HepG2 (cell line): Measurements from ENCODE around the gene PIP5KL1. TPM values are rescaled to one million over a fixed set of nuclear protein-coding genes. Genes with fewer than 3 reads are reported as not detected.
A peak's percentile ranks its signal among the peaks of the same experiment; 100 is the strongest.

Experiments
- ATF4 ChIP-seq, 2 experiments: fragments of 450-650 bp in 1 of 2; sonication (generic) in 1 of 2; formaldehyde crosslinking; IDR thresholded peaks; 2 replicates each; pipeline versions ENCODE4 v1.5.0 to v1.8.0; 2020 to 2022; ENCODE audit warnings: mild to moderate bottlenecking in 1 of 2, missing genetic modification reagents in 1 of 2
- CEBPB ChIP-seq: IDR thresholded peaks from 2 replicates; pipeline ENCODE4 v1.6.1; 2011; ENCODE audit warnings: low read depth, low read length, improper control_type of control experiment, borderline replicate concordance
- CEBPG ChIP-seq: IDR thresholded peaks from 2 replicates; pipeline ENCODE4 v1.6.1; 2016
- HOXA5 ChIP-seq: sonication (generic); formaldehyde crosslinking; IDR thresholded peaks from 2 replicates; pipeline ENCODE4 v1.4.0; 2020; ENCODE audit warnings: missing genetic modification reagents
- HOXD1 ChIP-seq: sonication (generic); formaldehyde crosslinking; IDR thresholded peaks from 2 replicates; pipeline ENCODE4 v1.5.0; 2020; ENCODE audit warnings: missing genetic modification reagents
- MIER3 ChIP-seq: IDR thresholded peaks from 2 replicates; pipeline ENCODE4 v1.6.1; 2016; ENCODE audit warnings: missing compliant biosample characterization, borderline replicate concordance
- PLRG1 ChIP-seq: fragments of 450-650 bp; conservative IDR thresholded peaks from 2 replicates; pipeline ENCODE4 v1.6.1; 2016
- RARA ChIP-seq: IDR thresholded peaks from 2 replicates; pipeline ENCODE4 v1.6.1; 2016; ENCODE audit warnings: missing genetic modification reagents, missing compliant biosample characterization
- YEATS4 ChIP-seq: sonication (generic); formaldehyde crosslinking; IDR thresholded peaks from 2 replicates; pipeline ENCODE4 v1.4.0; 2020; ENCODE audit warnings: missing genetic modification reagents, borderline replicate concordance
- ZBTB42 ChIP-seq: sonication (generic); formaldehyde crosslinking; IDR thresholded peaks from 2 replicates; pipeline ENCODE4 v1.5.0; 2020; ENCODE audit warnings: mild to moderate bottlenecking, missing genetic modification reagents
- ZMYM3 ChIP-seq: sonication (generic); formaldehyde crosslinking; IDR thresholded peaks from 2 replicates; pipeline ENCODE4 v1.5.1; 2020; ENCODE audit warnings: mild to moderate bottlenecking, missing genetic modification reagents
- ZNF10 ChIP-seq: sonication (generic); formaldehyde crosslinking; IDR thresholded peaks from 2 replicates; pipeline ENCODE4 v1.4.0; 2020; ENCODE audit warnings: mild to moderate bottlenecking, low read depth, missing genetic modification reagents, borderline replicate concordance
- ZNF121 ChIP-seq: sonication (generic); formaldehyde crosslinking; IDR thresholded peaks from 2 replicates; pipeline ENCODE4 v1.5.0; 2020; ENCODE audit warnings: mild to moderate bottlenecking, missing genetic modification reagents
- ZNF282 ChIP-seq: fragments of 450-650 bp; IDR thresholded peaks from 2 replicates; pipeline ENCODE4 v1.6.1; 2018; ENCODE audit not compliant: partially characterized antibody
- ZNF597 ChIP-seq: sonication (generic); formaldehyde crosslinking; IDR thresholded peaks from 2 replicates; pipeline ENCODE4 v1.5.0; 2020; ENCODE audit warnings: missing genetic modification reagents
- ZNF652 ChIP-seq: IDR thresholded peaks from 2 replicates; pipeline ENCODE4 v1.6.1; 2016; ENCODE audit warnings: low read depth, borderline replicate concordance
- ZNF768 ChIP-seq: sonication (generic); formaldehyde crosslinking; IDR thresholded peaks from 2 replicates; pipeline ENCODE4 v1.4.0; 2020; ENCODE audit warnings: missing genetic modification reagents
- polyA plus RNA-seq, 8 experiments: library from polyadenylated mRNA; depleted of rRNA in 3 of 8; stranded (reverse) in 7 of 8; unstranded in 1 of 8; fragments of >200 nt; fragmentation: Illumina TruSeq in 4 of 8; extraction: Trizol in 4 of 8; gene quantifications; 2 replicates each; pipeline versions ENCODE4 v1.2.1 to v1.2.3, GENCODE V29; 2011 to 2016; ENCODE audit warnings: low read depth in 4 of 8, missing spikeins in 1 of 8, mixed read lengths in 1 of 8; ENCODE audit not compliant: insufficient read depth in 1 of 8
- total RNA-seq, 5 experiments: library from RNA; depleted of rRNA; stranded (reverse); fragments of >200 nt; fragmentation: Illumina TruSeq; extraction: Trizol; gene quantifications; 2 replicates each; pipeline ENCODE4 v1.2.3, GENCODE V29; 2016; ENCODE audit warnings: low read depth in 1 of 5
- TF ChIP-seq, protein P1 (sequence below): sonication (generic); formaldehyde crosslinking; IDR thresholded peaks from 2 replicates; pipeline ENCODE4 v1.4.0; 2020; ENCODE audit warnings: missing genetic modification reagents
- TF ChIP-seq, protein P2 (sequence below): sonication (generic); formaldehyde crosslinking; IDR thresholded peaks from 2 replicates; pipeline ENCODE4 v1.4.0; 2020; ENCODE audit warnings: mild to moderate bottlenecking, missing genetic modification reagents
- TF ChIP-seq, protein P3 (sequence below): sonication (generic); formaldehyde crosslinking; IDR thresholded peaks from 2 replicates; pipeline ENCODE4 v1.4.0; 2020; ENCODE audit warnings: missing genetic modification reagents
- TF ChIP-seq, protein P4 (sequence below): sonication (generic); formaldehyde crosslinking; IDR thresholded peaks from 2 replicates; pipeline ENCODE4 v1.4.0; 2020; ENCODE audit warnings: missing genetic modification reagents, borderline replicate concordance

The PIP5KL1 gene
- total and polyA plus RNA-seq, 2 of the 13 experiments (the other 11 are each of a cell fraction or from before 2014, with no cell fraction given) = 0.20 to 0.49 TPM

DNA sequence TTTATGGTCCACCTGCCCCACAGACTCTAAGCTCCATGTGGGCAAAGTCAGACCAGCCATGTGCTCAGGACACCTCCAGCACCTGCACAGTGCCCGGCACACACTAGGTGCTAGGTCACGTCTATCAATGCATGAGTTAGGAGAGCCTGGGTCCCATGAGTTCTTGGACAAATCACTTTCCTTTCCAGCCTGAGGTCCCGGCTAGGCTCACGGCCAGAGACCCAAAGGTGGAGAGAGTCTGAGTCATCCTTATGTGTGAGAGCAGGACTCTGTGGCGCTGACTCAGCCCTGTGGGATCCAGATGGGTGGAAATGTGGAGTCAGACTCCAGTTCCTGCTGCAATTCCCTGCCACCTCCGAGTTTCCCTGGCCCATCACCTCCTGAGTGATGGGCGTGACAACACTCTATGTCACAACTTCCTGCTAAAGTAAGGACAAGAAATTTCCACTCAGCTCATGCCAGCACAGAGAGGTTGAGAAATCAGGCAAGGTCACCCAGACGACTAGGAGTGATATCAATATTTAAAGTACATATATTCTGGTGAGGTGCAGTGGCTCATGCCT, 11.2 kb downstream of the PIP5KL1 start (continued):
- TF ChIP-seq, protein P1, sequence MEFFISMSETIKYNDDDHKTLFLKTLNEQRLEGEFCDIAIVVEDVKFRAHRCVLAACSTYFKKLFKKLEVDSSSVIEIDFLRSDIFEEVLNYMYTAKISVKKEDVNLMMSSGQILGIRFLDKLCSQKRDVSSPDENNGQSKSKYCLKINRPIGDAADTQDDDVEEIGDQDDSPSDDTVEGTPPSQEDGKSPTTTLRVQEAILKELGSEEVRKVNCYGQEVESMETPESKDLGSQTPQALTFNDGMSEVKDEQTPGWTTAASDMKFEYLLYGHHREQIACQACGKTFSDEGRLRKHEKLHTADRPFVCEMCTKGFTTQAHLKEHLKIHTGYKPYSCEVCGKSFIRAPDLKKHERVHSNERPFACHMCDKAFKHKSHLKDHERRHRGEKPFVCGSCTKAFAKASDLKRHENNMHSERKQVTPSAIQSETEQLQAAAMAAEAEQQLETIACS (CRISPR knock-in tag) = no peak
- TF ChIP-seq ZNF652 (CRISPR knock-in tag) = no peak
- TF ChIP-seq ZMYM3 (CRISPR knock-in tag) = peak; percentile 79
- TF ChIP-seq HOXD1 (CRISPR knock-in tag) = 0 out of 2 replicates have a peak, but pooled peaks have one; percentile 27
- no peak for TF ChIP-seq ZNF282
- no peak for TF ChIP-seq PLRG1
- TF ChIP-seq RARA (CRISPR knock-in tag) = peak; percentile 26; the same call in 1 of the 2 replicates
- no peak for TF ChIP-seq ZBTB42 (CRISPR knock-in tag)
- peak; percentile 91 for TF ChIP-seq CEBPB
- peak; percentile 71 for TF ChIP-seq CEBPG (CRISPR knock-in tag)
- no peak for TF ChIP-seq ZNF10 (CRISPR knock-in tag)
- TF ChIP-seq MIER3 = peak; percentile 70; the same call in 1 of the 2 replicates
- TF ChIP-seq HOXA5 (CRISPR knock-in tag) = peak; percentile 34; the same call in 1 of the 2 replicates
- TF ChIP-seq ZNF768 (CRISPR knock-in tag) = peak; percentile 93
- no peak for TF ChIP-seq YEATS4 (CRISPR knock-in tag)
- no peak for TF ChIP-seq ZNF597 (CRISPR knock-in tag)
- peak; percentile 89 for TF ChIP-seq ZNF121 (CRISPR knock-in tag)
- TF ChIP-seq, protein P2, sequence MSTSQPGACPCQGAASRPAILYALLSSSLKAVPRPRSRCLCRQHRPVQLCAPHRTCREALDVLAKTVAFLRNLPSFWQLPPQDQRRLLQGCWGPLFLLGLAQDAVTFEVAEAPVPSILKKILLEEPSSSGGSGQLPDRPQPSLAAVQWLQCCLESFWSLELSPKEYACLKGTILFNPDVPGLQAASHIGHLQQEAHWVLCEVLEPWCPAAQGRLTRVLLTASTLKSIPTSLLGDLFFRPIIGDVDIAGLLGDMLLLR (CRISPR knock-in tag) = no peak
- peak in 1 of 2 experiments; percentile 64; a peak in 2 of 4 replicates for TF ChIP-seq ATF4 (CRISPR knock-in tag; IDR thresholded peaks at IDR 0.05)
- TF ChIP-seq, protein P3, sequence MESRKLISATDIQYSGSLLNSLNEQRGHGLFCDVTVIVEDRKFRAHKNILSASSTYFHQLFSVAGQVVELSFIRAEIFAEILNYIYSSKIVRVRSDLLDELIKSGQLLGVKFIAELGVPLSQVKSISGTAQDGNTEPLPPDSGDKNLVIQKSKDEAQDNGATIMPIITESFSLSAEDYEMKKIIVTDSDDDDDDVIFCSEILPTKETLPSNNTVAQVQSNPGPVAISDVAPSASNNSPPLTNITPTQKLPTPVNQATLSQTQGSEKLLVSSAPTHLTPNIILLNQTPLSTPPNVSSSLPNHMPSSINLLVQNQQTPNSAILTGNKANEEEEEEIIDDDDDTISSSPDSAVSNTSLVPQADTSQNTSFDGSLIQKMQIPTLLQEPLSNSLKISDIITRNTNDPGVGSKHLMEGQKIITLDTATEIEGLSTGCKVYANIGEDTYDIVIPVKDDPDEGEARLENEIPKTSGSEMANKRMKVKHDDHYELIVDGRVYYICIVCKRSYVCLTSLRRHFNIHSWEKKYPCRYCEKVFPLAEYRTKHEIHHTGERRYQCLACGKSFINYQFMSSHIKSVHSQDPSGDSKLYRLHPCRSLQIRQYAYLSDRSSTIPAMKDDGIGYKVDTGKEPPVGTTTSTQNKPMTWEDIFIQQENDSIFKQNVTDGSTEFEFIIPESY (CRISPR knock-in tag) = no peak; the same call in 1 of the 2 replicates
- TF ChIP-seq, protein P4, sequence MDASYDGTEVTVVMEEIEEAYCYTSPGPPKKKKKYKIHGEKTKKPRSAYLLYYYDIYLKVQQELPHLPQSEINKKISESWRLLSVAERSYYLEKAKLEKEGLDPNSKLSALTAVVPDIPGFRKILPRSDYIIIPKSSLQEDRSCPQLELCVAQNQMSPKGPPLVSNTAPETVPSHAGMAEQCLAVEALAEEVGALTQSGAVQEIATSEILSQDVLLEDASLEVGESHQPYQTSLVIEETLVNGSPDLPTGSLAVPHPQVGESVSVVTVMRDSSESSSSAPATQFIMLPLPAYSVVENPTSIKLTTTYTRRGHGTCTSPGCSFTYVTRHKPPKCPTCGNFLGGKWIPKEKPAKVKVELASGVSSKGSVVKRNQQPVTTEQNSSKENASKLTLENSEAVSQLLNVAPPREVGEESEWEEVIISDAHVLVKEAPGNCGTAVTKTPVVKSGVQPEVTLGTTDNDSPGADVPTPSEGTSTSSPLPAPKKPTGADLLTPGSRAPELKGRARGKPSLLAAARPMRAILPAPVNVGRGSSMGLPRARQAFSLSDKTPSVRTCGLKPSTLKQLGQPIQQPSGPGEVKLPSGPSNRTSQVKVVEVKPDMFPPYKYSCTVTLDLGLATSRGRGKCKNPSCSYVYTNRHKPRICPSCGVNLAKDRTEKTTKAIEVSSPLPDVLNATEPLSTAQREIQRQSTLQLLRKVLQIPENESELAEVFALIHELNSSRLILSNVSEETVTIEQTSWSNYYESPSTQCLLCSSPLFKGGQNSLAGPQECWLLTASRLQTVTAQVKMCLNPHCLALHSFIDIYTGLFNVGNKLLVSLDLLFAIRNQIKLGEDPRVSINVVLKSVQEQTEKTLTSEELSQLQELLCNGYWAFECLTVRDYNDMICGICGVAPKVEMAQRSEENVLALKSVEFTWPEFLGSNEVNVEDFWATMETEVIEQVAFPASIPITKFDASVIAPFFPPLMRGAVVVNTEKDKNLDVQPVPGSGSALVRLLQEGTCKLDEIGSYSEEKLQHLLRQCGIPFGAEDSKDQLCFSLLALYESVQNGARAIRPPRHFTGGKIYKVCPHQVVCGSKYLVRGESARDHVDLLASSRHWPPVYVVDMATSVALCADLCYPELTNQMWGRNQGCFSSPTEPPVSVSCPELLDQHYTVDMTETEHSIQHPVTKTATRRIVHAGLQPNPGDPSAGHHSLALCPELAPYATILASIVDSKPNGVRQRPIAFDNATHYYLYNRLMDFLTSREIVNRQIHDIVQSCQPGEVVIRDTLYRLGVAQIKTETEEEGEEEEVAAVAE = no peak
